Activated T-cell treated with anti-CD3 and anti-CD28 coated beads for 1 hour (primary cell): ENCODE results near the gene MAB21L3.
"Not testable (repeated sequence)": the region's sequence is repeated elsewhere in the genome, so short reads cannot be mapped to it uniquely, and the experiment has no call there.

Source experiments
- DNase-seq: peaks from one replicate; pipeline ENCODE4 v3.0.0-alpha.2; 2020; ENCODE audit warnings: low read depth

MAB21L3 gene

GRCh38 chr1:116138277-116138792 lies 27.1 kb downstream of the MAB21L3 start:
- no peak for DNase-seq

- no peak for DNase-seq
Measured at GRCh38 chr1:116139592-116140134, 28.5 kb downstream of the MAB21L3 start.

DNA sequence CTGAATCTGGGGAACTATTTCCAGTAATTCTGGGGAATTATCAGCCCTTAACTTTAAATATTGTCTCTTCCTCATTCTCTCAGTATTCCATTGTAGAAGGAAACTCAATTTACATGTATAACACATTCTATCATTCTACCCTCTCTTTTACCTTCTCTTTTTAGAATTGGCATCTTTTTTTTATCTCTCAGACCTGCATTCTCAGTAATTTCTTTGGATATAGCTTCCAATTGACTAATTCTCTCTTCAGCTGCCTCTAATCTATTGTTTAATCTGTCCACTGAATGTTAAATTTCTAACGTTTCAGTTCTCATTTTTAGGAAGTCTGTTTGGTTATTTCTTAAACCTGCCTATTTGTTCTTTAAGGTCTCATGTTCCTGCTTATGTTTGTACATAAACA lies 33.0 kb downstream of the MAB21L3 start:
- DNase-seq = no peak

- not testable (repeated sequence) for DNase-seq
Measured at GRCh38 chr1:116146447-116147113, 35.4 kb downstream of the MAB21L3 start.

DNA sequence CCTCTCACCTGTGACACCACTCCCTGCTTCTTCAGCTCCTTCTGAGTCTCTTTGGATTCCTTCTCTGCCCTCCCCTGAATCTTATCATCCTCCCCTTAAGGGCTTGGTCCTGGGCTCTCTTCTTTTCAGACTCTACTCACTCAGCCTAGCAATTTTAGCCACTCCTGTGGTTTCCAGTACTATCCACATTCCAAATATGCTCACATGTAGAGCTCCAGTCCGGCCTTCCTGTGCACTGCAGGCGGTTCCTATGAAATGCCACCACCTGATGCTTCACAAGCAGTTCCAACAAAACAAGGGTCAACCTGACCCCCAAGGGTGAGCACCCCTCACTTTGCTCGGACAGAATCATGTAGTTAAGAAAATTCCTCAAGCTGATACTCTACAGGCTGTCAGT lies 35.9 kb downstream of the MAB21L3 start:
- DNase-seq = no peak

DNA sequence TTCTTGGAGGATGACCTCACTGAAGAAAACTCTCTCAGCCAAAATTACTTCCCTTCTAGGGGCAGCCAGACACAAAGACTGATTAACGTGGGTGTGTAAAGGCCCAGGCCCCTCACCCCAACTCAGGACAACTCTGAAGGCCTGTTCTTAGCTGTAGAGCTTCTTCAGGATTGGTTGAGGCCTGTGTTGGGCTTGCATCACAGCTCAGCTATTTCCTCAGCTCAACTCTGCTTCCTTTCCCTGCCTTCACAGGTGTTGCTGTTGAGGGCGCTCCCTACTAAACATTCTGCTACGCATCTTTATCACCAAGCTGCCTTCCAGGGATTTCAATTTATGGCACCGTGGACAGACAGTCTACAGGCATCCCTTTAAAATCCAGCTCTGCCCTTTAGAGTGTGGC lies 36.8 kb downstream of the MAB21L3 start:
- no peak for DNase-seq

- no peak for DNase-seq
Measured at GRCh38 chr1:116148967-116149366, 37.8 kb downstream of the MAB21L3 start.

DNA sequence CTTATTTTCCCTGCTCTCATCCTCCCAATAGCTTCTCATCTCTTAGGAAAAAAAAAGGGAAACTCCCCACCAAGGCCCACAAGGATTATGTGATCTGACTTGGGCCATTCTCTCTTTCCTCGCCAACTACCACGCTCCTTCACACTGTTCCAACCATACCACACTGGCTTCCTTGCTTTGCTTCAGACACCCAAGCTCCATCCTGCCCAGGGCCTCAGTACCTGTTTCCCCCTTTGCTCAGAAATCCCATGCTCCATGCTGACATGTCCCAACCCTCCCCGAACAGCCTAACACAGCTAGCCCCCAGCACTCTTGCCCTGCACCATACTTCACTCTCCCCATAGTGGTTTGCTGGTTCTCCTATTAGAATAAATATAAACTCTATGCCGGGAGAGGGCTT lies 39.2 kb downstream of the MAB21L3 start:
- DNase-seq = no peak

- DNase-seq = peak; percentile 63
Measured at GRCh38 chr1:116151739-116152576, 40.8 kb downstream of the MAB21L3 start.

GRCh38 chr1:116152577-116152943 lies 41.4 kb downstream of the MAB21L3 start:
- no peak for DNase-seq

DNA sequence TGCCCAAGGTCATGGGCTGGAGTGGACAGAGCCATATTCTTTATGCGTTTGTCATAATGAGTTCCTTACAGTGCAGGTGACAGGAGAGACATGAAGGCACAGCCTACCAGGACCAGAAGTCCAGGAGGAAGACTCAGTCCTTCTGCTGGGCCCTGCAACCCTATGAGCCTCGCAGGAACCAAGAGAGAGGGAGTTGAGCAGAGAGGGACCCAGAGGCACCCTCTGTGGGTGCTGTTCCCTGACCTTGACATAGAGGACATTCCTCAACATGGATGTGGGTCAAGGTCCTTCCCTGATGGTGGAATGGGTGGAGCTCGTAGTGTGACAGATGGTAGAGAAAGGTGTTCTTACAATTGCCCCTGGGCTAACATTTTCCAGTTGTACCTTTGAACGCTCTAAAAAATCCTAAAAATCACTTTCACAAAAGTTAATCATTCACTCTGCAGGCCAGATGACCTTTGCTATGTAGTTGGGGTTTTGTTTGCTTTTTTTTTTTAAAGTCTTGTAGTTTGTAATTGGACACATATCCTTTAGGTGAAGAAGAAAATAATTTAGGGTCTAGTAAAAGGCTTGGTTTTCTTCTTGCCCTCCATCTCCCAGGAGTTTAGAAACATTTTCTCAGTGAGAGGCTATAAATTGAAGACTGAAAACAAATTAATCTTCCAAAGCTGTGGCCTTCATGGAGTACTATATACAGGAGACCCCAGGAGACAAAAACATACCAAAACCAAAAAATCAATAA lies 41.9 kb downstream of the MAB21L3 start:
- DNase-seq = no peak

DNA sequence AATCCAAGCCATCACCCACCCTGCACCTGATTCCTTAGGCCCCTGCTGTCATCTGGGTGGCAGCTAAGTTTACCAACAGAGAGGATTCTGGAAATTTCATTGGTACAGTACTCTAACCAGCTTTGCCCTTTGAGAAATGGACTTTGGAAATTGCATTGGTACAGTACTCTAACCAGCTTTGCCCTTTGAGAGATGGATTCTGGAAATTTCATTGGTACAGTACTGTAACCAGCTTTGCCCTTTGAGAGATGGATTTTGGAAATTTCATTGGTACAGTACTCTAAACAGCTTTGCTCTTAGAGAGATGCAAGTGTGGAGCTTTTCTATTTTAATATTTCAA lies 42.5 kb downstream of the MAB21L3 start:
- no peak for DNase-seq

- DNase-seq = no peak
Measured at GRCh38 chr1:116154536-116154935, 43.3 kb downstream of the MAB21L3 start.

DNA sequence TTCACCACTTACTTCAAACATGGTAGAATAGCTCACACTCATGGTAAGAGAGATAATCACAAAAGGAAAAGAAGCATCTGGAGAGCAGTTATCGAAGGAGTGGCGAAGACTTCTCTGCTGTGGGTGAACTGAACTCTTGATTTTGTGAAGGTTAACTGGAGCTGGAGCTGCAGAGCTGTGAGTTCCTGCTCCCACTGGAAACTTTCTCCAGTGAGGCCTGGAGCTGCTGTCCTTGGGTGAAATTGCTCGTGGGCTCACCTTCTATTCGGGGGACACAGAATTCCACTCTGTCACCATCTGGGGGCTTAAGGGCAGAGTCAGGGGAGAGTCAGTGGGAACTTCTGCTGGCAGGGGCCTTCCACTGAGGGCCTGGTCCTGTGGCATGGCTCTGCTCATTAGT lies 45.9 kb downstream of the MAB21L3 start:
- DNase-seq = no peak

DNA sequence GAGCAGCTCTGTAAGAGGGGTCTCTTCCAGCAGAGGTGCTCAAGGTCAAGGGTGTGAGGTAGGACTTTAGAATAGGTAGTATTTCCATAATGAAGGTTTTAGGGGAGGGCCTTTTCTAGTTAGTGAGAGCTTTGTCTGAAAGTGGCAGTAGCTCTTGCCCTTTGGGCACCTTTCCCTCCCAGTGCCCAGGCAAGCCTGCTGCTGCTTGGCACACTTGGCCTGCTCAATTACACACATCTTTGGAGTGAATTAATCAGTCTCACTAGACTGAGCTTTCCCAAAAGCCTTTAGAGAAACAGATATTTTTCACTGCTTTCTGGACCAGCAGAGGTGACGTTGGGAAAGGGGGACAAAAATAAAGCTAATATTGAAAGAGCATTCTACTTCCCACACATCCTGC lies 48.0 kb downstream of the MAB21L3 start:
- no peak for DNase-seq

DNA sequence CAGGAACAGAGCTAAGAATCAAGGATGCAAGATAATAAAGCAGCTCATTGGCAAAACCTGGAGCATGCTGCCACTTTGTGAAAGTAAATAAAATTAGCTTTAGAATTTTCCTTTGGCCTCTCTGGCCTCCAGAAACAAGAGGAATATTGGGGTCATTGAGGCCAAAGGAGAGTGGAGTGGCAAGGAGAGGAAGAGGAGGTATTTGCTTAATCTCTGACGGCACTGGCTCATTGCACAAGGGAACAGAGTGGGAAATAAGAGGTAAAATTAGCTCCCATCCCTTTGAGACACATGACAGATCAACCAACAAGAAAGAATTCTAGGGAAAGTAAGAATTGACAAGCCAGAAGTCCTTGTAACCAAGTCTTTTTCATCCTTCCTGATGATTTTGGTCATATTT lies 48.4 kb downstream of the MAB21L3 start:
- DNase-seq = no peak

DNA sequence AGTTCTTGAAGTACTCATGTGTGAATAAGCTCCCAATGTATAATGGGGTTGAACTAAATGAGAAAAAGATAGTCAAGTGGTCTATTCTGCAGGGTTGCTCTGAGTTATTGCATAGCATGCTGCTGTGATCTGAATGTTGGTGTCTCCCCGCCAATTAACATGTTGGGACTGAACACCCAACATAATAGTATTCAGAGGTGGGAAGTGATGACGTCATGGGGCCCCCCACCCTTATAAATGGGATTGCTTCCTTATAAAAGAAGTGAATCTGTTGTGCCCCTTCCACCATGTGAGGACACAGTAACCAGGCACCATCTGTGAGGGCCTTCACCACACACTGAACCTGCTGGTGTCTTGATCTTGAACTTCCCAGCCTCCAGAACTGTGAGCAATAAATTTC lies 50.2 kb downstream of the MAB21L3 start:
- no peak for DNase-seq

DNA sequence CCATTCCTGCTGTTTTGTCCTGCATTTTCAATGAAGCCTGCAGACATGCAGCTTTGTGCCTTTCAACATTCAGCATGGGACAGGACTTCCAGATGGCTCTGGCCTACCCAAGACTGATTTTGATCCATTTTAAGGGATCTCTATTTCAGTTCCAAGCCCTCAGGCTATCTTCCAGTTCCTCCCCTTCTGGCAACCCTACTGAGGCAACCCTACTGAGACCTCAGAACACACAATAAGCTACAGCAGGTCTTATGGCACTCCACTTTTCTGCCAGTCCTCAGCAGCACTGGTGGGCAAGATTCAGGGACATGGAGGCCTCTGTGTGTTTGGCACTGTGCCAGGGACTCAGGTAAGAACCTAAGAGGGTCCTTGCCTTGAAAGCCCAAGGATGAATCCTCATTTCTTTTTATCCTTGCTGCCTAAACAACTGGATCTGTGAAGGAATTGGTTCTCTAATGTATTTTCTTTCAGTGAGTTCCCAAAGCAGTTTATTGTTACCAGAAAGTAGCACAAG lies 50.7 kb downstream of the MAB21L3 start:
- DNase-seq = no peak

DNA sequence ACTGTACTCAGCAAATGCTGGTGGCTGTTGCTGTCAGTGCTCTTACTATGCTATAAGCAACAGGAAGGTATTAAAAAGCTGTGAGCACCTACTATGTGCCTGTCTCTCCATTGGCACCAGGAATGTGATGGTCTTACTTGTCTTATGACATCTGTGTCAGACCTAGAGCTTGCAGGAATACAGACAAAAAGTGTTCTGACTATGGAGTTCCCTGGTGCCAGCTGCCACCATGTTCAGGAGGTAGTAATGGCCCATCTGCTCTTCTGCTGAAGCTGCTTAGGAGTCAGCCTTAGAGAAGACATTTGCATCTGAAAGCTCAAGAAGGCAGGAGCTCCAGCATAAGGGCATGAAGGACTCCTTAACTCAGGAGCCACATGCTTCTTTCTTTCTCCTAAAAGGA lies 52.3 kb downstream of the MAB21L3 start:
- DNase-seq = no peak

GRCh38 chr1:116164150-116164549 lies 53.0 kb downstream of the MAB21L3 start:
- DNase-seq = no peak

GRCh38 chr1:116164604-116165368 lies 53.6 kb downstream of the MAB21L3 start:
- DNase-seq = no peak

DNA sequence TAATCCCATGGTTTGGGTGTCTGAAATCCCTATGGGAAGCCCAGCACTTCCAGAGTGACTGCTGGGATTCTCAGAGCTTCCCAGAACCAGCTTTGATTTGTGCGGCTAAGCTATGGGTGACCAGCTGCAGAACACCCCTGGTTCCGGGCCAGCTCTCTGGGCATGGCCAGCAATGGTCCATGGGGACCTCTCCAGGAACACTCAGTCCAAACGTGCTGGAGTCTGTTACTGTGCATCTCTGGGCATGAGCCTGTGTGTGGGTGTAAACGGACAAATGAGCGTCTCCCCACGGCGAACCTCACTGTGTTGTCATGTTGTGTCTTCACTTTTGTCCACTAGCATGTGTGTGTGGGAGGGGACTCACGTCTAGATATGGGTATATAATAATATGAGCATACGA lies 54.4 kb downstream of the MAB21L3 start:
- no peak for DNase-seq
